NCI-H345 treated with DMSO at 0.1 percent for 48 hours (cell line): Measurements from ENCODE around the gene ANXA8L1.
"Not testable (repeated sequence)": the region's sequence is repeated elsewhere in the genome, so short reads cannot be mapped to it uniquely, and the experiment has no call there.

ENCODE experiments used
- DNase-seq: peaks from one replicate; lab custom pipeline; 2025; ENCODE audit not compliant: unreplicated experiment; lab: John Stamatoyannopoulos, UW

The ANXA8L1 gene, protein sequence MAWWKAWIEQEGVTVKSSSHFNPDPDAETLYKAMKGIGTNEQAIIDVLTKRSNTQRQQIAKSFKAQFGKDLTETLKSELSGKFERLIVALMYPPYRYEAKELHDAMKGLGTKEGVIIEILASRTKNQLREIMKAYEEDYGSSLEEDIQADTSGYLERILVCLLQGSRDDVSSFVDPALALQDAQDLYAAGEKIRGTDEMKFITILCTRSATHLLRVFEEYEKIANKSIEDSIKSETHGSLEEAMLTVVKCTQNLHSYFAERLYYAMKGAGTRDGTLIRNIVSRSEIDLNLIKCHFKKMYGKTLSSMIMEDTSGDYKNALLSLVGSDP

DNA sequence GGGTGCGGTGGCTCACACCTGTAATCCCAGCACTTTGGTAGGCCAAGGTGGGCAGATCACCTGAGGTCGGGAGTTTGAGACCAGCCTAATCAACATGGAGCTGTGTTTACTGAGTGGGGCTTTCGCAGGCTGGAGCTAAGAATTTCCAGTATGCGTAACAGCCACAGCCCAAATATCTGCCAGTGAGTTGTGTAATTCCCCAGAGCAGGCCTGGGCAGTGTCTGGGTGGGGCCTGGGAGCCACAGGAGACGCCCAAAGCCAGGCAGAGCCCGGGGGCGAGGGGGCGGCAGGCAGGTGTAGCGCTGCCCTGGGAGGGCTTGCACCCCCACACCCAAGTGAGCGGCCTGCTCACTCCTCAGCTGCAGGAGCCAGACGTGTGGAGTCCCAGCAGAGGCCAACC lies at the start of gene ANXA8L1:
Gene ANXA8L1 (plus strand): TSS at position 371 of the 400 bp plus-strand sequence. CDS start 76 bp downstream, outside the sequence.
- not testable (repeated sequence) for DNase-seq

DNA sequence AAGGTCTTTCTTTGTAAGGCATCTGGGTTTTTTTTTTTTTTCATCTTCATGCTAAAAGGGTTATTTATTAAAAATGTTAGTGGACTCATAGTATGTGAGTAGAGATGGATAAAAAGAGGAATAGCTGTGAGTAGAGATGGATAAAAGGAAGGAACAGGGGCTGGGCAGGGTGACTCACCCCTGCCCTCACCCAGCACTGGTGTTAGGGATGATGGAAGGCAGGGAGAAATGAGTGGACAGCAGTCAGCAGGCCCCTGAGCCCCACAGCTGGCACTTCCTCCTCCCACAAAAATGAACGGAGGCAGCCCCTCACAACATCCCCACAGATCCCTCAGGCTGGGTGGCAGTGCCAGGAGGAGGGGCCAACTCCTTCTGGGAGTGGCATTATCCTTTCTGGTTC lies 49.5 kb upstream of the ANXA8L1 start:
- DNase-seq = no peak

DNA sequence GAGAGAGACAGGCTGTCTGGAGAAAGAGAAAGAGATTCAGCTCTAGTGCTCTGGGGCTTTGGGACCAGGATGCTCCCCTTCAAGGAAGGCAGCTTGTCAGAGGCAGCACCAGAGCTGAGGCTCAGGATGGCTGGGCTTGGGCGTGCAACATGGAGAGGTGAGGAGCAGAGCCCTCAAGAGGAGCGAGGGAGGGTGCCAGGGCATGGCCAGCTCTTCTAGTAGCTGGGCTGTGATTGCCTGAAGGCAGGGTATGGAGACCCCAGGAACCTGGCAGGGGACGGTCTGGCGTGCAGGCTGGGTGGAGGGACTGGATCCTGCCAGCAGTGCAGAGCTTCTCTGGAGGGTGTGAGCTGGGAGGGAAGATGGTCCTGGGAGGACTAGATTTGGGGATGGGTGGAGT lies 48.6 kb upstream of the ANXA8L1 start:
- DNase-seq = no peak

DNA sequence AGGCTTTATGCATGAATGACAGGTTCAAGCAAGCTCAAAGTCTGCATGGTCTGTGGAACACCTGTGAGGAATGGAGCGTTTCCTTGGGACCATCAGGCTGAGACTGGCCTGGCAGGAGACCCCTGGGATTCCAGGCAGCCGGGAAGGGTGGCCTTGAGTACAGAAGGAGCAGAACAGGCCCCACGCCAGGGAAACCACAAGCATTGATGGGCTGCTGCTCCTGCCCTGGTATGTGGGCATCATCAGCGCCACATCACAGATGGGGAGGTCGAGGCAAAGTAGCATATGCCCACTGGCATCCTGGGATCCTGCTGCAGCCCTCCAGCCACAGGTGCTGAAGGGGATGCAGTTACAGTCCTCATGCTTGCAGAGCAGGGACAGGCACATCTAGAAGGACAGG lies 47.9 kb upstream of the ANXA8L1 start:
- DNase-seq = no peak

DNA sequence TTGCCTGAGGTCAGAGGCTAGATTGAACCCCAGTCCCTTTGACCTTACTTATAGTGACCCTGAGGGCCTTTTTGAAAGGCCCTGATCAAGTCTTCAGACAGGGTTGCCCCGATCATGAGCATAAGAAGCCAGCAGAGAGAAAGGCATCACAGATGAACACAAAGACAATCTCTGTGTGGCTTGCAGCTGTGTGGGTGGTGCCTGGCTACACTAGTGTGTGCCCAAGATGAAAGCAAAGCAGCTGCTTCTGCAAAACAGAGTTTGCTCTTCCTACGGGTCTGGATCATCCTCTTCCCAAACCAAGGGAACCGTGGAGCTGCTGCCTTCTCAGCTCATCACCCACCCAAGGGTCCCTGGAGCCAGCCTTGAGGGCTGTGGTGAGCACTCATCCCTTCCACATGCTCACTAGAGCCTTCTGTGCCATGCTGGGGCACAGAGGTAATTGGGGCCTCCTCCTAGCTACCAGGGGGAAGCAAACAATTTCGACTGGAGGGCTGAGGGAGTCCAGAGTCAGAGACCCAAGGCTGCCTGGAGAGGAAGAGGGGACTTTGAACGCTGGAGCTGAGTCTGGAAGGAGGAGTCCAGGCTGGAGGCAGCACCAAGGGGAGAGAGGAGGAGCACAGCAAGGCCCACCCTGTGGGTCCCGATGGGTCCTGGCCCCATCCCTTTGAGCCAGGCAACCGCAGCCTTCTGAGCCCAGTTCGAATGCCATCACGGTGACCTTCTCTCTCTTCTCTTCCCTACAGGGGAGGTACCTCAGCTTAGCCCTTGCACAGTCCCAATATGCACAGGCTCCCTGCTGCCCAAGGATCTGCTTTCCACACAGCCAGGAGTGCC lies 46.5 kb upstream of the ANXA8L1 start:
- DNase-seq = no peak

DNA sequence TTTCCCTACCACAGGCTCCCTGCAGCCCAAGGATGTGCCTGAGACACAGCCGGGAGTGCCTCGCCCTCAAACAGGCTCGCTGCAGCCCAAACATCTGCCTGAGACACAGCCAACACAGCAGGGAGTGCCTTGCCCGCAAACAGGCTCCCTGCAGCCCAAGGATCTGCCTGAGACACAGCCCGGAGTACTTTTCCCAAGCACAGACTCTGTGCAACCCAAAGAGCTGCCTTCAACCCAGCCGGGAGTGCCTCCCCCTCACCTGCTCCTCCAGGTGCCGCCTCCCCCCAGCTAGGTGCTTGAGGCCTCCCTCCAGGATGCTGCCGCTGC lies 45.9 kb upstream of the ANXA8L1 start:
- no peak for DNase-seq

DNA sequence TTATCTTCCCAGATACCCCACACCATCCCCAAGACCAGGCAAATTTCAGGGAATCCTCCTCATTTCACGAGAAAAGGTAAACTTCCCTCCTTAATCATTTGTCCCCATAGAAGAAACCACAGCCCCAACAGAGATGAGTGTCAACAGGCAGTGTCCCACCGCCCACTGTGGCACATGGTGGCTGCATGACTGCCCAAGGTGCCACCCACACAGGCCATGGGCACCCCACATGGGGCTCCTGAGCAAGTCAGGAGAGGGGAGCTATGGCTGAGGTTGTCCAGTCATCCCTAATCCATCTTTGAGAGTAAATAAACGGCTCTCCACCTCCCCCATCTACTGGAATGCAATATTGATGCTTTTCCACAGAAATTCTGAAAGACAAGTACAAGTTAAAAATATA lies 44.7 kb upstream of the ANXA8L1 start:
- no peak for DNase-seq

DNA sequence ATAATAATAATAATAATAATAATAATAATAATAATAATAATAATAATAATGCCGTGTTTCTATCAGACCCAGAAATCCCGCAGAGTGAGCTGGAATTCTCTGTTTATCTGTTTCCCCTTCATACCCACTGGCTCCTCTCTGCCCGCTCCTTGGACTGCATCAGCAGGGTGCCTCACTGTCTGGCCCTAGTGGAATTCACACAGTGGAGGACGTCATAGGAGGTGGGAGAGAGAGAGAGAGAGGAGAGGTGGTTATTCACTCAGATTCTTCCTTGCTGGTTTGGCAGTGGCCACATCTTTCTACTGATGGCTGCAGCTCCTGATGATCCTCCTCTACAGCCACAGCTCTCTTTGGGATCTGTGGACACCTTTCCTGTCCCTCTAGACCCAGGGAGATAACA lies 10.1 kb upstream of the ANXA8L1 start:
- DNase-seq = not testable (repeated sequence)

DNA sequence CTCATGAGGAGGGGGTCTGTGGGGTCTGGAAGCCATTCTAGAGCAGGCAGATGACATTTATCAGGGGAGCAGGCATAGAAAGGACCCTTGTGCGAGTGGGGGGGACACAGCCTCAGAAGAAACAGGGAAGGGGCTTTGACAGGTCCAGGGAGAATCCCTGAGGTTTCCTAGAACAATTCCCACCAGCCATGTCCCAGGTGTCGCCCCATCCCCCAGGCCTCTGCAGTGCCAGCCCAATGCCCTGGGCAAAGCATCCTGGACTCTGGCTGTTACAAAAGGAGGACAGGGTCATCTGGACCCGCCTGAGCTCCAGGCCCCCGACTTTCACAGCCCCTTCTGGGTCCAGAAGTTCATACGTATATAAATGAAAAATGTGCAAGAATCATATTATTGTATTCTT lies 8.4 kb upstream of the ANXA8L1 start:
- DNase-seq = not testable (repeated sequence)

DNA sequence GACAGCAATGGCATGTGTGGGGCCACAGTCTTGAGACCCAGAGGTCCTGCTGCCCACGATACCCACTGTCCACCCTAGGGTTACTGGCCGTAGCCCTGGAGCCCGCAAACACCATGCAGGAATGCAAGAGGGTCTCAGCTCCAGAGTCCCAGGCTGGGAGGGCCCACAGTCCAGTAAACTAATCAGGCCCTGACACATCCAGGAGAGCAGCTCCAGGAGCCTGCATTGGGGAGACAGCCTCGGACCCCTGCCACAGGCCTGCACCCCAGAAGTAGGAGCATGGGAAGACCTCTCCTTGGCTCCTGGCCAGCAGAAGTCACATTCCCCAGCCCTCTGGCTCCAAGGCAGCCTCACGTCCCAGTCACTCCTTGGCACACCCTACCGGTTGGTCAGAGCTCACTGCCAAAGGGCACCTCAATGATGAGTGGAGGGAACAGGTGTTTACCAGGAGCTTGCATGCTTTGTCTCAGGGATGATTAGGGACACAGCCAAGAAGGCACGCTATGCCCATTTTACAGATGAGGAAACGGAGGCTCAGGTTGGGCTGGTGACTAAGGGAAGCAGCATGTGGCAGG lies 7.8 kb upstream of the ANXA8L1 start:
- not testable (repeated sequence) for DNase-seq

DNA sequence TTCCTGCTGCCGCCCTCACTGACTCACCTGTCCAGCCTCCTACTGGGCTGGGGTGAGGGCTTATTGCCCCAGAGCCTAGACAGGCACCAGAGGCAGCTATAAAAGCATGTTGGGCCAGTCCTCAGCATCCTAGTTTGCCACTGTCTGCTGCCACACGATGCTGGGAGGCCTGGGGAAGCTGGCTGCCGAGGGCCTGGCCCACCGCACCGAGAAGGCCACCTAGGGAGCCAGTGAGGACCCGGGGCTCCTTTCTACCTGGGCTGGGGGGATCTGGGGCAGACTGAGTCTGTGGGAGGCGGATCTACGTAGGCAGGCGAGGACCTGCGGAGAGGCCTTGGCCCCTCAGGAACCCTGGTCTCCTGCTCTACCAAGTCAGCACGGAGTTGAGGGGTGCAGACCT lies 6.6 kb upstream of the ANXA8L1 start:
- DNase-seq = not testable (repeated sequence)

DNA sequence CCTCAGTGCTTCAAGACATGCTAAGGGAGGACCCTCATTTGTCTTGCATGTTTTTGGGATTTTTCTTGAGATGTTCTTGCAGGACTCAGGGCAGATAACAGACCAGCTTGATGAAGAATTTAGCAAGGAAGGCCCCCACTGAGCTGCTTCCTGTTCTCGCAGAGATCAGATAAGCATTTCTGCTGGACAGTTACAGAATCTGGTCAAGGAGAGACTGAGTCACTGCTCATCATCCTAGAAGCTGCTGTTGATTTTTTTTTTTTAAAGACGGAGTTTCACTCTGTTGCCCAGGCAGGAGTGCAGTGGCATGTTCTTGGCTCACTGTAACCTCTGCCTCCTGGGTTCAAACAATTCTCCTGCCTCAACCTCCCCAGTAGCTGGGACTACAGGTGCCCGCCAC lies 1.2 kb upstream of the ANXA8L1 start:
- not testable (repeated sequence) for DNase-seq

DNA sequence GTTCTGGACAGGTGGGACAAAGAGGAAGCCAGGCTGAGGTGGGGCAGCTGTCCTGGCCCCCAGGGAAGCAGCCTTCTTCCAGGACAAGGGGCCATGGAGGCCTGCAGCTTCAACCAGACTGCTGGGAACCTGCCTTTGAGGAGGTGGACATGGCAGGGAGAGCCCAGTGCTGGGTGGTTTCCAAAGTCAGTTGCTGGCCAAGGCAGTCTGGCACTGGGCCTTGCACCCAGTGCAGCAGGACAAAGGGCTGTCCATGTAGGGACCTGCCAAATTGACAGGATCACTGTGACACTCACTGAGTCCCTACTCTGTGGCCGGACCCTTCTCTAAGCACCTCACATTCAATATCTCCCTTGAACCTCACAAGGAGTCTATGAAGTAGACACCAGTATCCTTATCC lies 1.4 kb downstream of the ANXA8L1 start:
- DNase-seq = not testable (repeated sequence)

DNA sequence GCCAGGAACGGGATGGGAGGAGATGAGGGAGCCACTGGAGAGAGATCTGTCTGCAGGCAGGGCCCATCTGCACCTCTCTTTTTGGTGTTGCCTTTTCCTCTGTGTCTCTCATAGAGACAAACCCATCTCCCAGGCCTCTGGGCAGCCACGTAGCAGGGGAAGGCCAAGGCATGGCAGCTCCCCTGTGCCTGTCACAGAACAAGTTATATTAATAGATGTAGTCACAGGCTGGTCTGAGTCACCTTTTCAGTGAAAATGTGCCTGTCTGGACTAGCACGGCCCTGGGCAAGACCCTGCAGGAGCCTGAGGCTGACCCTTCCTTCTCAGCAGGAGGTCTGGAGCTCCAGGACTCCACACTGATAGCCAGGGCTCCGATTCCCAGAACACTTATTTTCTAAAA lies 2.1 kb downstream of the ANXA8L1 start:
- DNase-seq = not testable (repeated sequence)

DNA sequence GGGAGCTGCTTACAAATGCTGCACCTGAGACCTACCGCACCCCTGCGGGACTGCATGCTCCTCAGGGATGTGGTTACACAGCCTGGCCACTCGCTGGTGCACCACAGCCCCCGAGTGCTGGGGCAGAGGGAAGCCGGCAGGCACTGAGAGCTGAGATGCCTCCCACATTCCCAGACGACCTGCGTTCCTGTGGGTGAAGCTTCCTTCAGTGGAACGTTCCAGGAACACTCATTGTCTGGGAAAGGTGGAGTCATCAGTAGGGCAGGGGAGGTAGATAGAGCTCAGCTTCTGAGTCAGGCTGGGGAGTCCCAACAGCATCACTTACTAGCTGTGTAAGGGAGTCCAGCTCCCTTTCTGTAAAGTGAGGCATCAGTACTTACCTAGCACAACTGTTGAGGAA lies 2.5 kb downstream of the ANXA8L1 start:
- DNase-seq = not testable (repeated sequence)

DNA sequence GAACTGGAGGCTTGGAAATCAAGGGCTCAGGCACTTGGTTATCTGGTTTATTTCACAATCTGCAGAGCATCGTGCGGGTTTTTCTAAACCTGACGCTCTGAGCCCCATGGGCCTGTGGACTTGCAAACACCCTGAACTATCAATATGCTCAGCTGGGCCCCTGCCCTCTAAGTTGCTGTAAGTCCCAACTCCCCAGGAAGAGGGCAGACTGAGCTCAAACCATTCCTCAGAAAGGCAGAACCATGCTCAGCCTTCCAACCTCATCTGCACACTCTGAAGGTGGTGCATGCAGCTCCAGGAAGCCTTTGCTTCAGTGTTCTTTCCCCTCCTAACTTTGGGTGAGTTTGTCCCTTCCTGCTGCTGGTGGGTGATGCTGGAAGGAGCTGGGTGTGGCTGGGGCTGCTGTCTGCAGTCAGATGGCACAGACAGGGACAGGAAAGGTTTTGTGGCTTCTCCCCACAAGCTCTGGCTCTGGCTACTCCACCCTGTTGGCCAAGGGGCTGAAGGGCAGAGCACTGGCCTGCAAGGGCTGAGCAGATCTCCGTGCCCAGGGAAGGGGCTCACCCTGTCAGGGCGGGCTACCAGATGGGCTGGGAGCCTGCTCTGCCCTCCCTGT lies 3.8 kb downstream of the ANXA8L1 start:
- DNase-seq = not testable (repeated sequence)

DNA sequence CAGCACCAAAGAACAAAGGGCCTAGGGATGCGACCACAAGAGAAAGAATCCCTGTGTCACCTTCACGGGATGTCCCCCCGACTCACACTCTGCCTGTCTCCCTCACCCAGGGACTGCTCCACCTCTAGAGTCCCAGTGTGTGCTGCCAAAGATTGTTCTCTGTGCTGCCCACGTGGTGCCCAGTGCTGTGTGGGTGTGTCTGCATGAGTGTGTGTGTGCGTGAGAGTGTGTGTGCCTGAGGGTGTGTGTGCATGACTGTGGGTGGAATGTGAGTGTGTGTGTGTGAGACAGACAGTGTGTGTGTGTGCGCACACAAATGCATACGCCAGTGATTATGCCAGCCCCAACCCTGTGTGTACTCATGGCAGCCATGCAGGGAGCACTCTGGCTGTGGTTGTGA lies 10.3 kb downstream of the ANXA8L1 start:
- DNase-seq = not testable (repeated sequence)

DNA sequence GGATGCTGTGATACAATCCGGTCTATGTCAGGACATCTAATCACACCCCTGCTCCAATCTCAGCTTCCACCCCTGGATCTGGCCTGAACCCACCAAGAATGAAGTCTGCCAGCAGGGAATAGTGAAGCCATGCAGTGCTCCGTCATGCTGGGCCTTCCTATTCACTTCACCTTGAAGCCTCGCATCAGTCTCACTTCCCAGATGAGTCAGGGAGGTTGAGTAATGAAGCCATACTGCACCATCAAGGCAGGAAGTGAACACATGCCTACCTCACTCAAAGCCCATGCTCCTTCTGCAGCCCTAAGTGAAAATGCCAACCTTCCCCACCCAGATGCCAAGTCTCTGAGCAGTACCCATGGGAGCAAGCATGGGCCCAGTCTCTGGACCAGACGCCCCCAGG lies 11.1 kb downstream of the ANXA8L1 start:
- DNase-seq = not testable (repeated sequence)

DNA sequence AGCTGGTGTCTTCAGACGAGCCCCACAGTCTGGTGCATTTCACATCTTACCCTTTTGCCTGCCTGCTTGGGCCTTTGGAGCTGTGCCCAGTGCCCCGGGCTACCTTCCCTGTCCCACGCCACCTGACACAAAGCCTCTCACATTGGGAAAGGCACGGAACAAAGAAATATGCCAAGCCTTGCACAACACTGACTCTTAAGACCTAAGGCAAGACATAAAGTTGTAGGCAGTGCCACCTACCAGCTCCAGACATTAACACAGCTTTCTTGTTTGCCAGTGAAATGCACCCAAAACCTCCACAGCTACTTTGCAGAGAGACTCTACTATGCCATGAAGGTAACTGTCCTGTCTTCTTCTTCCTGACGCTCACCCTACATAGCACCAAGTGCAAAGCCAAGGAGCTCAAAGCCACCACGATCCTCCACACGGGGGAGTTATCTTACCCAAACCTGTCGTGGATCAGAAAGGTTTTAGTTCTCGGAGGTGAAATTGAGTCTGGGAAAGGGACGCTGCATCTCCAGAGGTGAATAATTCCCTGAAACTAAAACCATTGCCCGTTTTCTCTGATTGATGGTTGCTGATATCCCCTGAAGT lies 11.8 kb downstream of the ANXA8L1 start:
- not testable (repeated sequence) for DNase-seq

DNA sequence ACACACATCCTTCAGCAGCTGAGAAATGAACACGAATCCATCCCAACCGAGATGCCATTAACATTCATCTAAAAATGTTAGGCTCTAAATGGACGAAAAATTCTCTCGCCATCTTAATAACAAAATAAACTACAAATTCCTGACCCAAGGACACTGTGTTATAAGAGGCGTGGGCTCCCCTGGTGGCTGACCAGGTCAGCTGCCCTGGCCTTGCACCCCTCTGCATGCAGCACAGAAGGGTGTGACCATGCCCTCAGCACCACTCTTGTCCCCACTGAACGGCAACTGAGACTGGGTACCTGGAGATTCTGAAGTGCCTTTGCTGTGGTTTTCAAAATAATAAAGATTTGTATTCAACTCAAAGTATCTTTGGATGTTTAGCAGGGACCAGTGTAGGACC lies 15.8 kb downstream of the ANXA8L1 start:
- DNase-seq = not testable (repeated sequence)
